HG03060 (cell line): Measurements from ENCODE around the gene HMBS.

ENCODE experiments used
- ATAC-seq: cut with Tn5 transposase; IDR thresholded peaks from one replicate; pipeline ENCODE4 v1.9.1; 2021; ENCODE audit warnings: low read depth, moderate number of reproducible peaks; ENCODE audit not compliant: unreplicated experiment

Gene HMBS

GRCh38 chr11:119067371-119068222 is 17.1 kb upstream of the HMBS start, which contains the start of gene VPS11:
Gene VPS11, plus strand, starts transcription at chr11:119067818. Its CDS starts 6 bp downstream, at chr11:119067824.
- peak; percentile 79 for ATAC-seq

- ATAC-seq, result no peak
Measured at GRCh38 chr11:119077839-119078238, 6.8 kb upstream of the HMBS start.

GRCh38 chr11:119078675-119079420 is 5.8 kb upstream of the HMBS start:
- ATAC-seq, result no peak

- no peak for ATAC-seq
Measured at GRCh38 chr11:119081682-119082260, 2.9 kb upstream of the HMBS start.

- no peak for ATAC-seq
Measured at GRCh38 chr11:119085437-119085847, 761 bp downstream of the HMBS start.

GRCh38 chr11:119087123-119087522 is 2.4 kb downstream of the HMBS start:
- ATAC-seq, result no peak

- ATAC-seq, result no peak
Measured at GRCh38 chr11:119087747-119088241, 3.1 kb downstream of the HMBS start.

GRCh38 chr11:119088406-119088805 is 3.7 kb downstream of the HMBS start:
- ATAC-seq, result no peak

- no peak for ATAC-seq
Measured at GRCh38 chr11:119089319-119089718, 4.6 kb downstream of the HMBS start.

GRCh38 chr11:119091178-119091577 is 6.5 kb downstream of the HMBS start:
- ATAC-seq, result no peak

- ATAC-seq, result no peak
Measured at GRCh38 chr11:119091966-119092879, 7.5 kb downstream of the HMBS start.

- no peak for ATAC-seq
Measured at GRCh38 chr11:119092880-119093842, 8.5 kb downstream of the HMBS start.

GRCh38 chr11:119093942-119094815 is 9.5 kb downstream of the HMBS start:
- ATAC-seq, result no peak

GRCh38 chr11:119094816-119095065 is 10.1 kb downstream of the HMBS start:
- ATAC-seq, result peak; percentile 7

- ATAC-seq, result peak; percentile 78
Measured at GRCh38 chr11:119095066-119095880, 10.6 kb downstream of the HMBS start.

GRCh38 chr11:119099711-119100110 is 15.0 kb downstream of the HMBS start:
- no peak for ATAC-seq

- no peak for ATAC-seq
Measured at GRCh38 chr11:119100246-119100970, 15.7 kb downstream of the HMBS start.
